ENCODE data around the gene RAE1. TPM values are rescaled to one million over a fixed set of nuclear protein-coding genes. Genes with fewer than 3 reads are reported as not detected.
"Not testable (repeated sequence)": the region's sequence is repeated elsewhere in the genome, so short reads cannot be mapped to it uniquely, and the experiment has no call there.

Gene RAE1
- total RNA-seq, 3 donors from 2014 or later: 13.8 to 26.9 (median 17.4) TPM

- H3K27ac ChIP-seq: no peak overlapping the region
- intact Hi-C loops (cut with DNase I; ENCODE audit: low total_unique reads): loop anchor here (10.0 kb wide), 1 partner anchor 253 kb away; no protein-coding TSS in a partner anchor
- no peaks in the 10 kb centered on the region for H3K9me3 ChIP-seq
- H3K36me3 ChIP-seq: no peaks in the 10 kb centered on the region
- H3K4me1 ChIP-seq: peaks cover 0 to 5% of the 10 kb centered on the region in 2 donors
- H3K4me3 ChIP-seq: no peak overlapping the region
- no peak for TF ChIP-seq POLR2AphosphoS5 (IDR thresholded peaks at IDR 0.05)
- no peak for TF ChIP-seq POLR2A (IDR thresholded peaks at IDR 0.05)
- TF ChIP-seq CTCF (IDR thresholded peaks at IDR 0.05): no peak
- no peak for DNase-seq (ENCODE audit: low spot score in 2 of 2)
- H3K27me3 ChIP-seq: no peaks in the 10 kb centered on the region
Measured at GRCh38 chr20:57347393-57347792, 3.7 kb upstream of the RAE1 start.

GRCh38 chr20:57348200-57348921 lies 2.7 kb upstream of the RAE1 start:
- intact Hi-C loops (cut with DNase I; ENCODE audit: low total_unique reads): loop anchor here (10.0 kb wide), 1 partner anchor 254 kb away; no protein-coding TSS in a partner anchor
- not testable (repeated sequence) for H3K9me3 ChIP-seq; H3K36me3 ChIP-seq; H3K4me3 ChIP-seq; H3K4me1 ChIP-seq; H3K27ac ChIP-seq; DNase-seq (ENCODE audit: low spot score in 2 of 2); H3K27me3 ChIP-seq

- H3K27ac ChIP-seq; H3K4me3 ChIP-seq; H3K27me3 ChIP-seq; DNase-seq (ENCODE audit: low spot score in 2 of 2); H3K9me3 ChIP-seq; H3K4me1 ChIP-seq; H3K36me3 ChIP-seq: not testable (repeated sequence)
- intact Hi-C loops (cut with DNase I; ENCODE audit: low total_unique reads): loop anchor here (10.0 kb wide), 1 partner anchor 254 kb away; no protein-coding TSS in a partner anchor
Measured at GRCh38 chr20:57348922-57349574, 2.0 kb upstream of the RAE1 start.

GRCh38 chr20:57350081-57350710 lies 859 bp upstream of the RAE1 start:
- H3K9me3 ChIP-seq: no peaks in the 10 kb centered on the region
- TF ChIP-seq POLR2A (IDR thresholded peaks at IDR 0.05) (no peak), POLR2AphosphoS5 (IDR thresholded peaks at IDR 0.05) (no peak), CTCF (IDR thresholded peaks at IDR 0.05) (no peak)
- H3K27me3 ChIP-seq: no peaks in the 10 kb centered on the region
- peaks cover 0 to 5% of the 10 kb centered on the region in 2 donors for H3K4me1 ChIP-seq
- peak overlapping the region in 1 of 3 donors; percentile 44 for H3K4me3 ChIP-seq
- intact Hi-C loops (cut with DNase I; ENCODE audit: low total_unique reads): no loop called here
- no peak for DNase-seq (ENCODE audit: low spot score in 2 of 2)
- peak overlapping the region; percentile 54 to 80 for H3K27ac ChIP-seq
- H3K36me3 ChIP-seq: peaks cover 2% of the 10 kb centered on the region

- Histone ChIP-seq H3K4me3 (peak overlapping the region; percentile 73 to 94 (median 75)), H3K27ac (peak overlapping the region; percentile 88)
- H3K27me3 ChIP-seq; H3K9me3 ChIP-seq; DNase-seq (ENCODE audit: low spot score in 2 of 2); intact Hi-C loops (cut with DNase I; ENCODE audit: low total_unique reads); H3K4me1 ChIP-seq; H3K36me3 ChIP-seq: not testable (repeated sequence)
Measured at GRCh38 chr20:57350726-57351041, 371 bp upstream of the RAE1 start.

GRCh38 chr20:57352305-57352704 lies 1.2 kb downstream of the RAE1 start:
- DNase-seq (ENCODE audit: low spot score in 2 of 2): no peak
- Histone ChIP-seq H3K9me3 (no peaks in the 10 kb centered on the region), H3K4me3 (peak overlapping the region in 2 of 3 donors; percentile 73 to 75), H3K4me1 (peaks cover 0 to 5% of the 10 kb centered on the region in 2 donors), H3K27ac (no peak overlapping the region), H3K36me3 (peaks cover 8% of the 10 kb centered on the region), H3K27me3 (no peaks in the 10 kb centered on the region)
- TF ChIP-seq CTCF (IDR thresholded peaks at IDR 0.05) (no peak), POLR2A (IDR thresholded peaks at IDR 0.05) (no peak), POLR2AphosphoS5 (IDR thresholded peaks at IDR 0.05) (no peak)
- intact Hi-C loops (cut with DNase I; ENCODE audit: low total_unique reads): no loop called here

Data from breast epithelium (tissue), 4 donors.